OCI-LY7 (cell line): ENCODE data around the gene NUDT8.

Experiments
- EZH2phosphoT487 ChIP-seq: fragments of 200-600 bp; sonication (generic); IDR thresholded peaks from 2 replicates; pipeline ENCODE4 v1.6.1; 2018; ENCODE audit warnings: low read depth, borderline replicate concordance, mild to moderate bottlenecking, mixed run types, antibody characterized with exemption, low read length, moderate library complexity, mixed read lengths
- TF ChIP-seq, protein P1 (sequence below): fragments of 200-600 bp; sonication (generic); conservative IDR thresholded peaks from 2 replicates; pipeline ENCODE4 v1.5.1; 2014; ENCODE audit warnings: mild to moderate bottlenecking, antibody characterized with exemption, low read length, moderate library complexity, mixed read lengths

DNA sequence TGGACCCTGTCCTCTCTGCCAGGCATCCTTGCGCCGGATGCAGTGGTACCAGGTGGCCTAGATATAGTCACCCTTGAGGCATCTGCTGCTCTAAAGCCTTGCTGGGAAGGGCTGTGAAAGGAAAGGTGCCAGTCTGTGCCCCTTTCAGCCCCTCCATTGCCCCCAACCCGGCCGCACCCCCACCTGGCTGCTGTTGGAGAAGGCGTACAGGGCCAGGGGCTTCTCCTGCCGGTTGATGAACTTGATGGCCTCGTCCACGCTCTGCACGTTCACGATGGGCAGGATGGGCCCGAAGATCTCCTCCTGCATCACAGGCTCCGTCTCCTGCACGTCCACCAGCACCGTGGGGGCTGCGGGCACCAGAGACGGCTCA, 34.5 kb upstream of the NUDT8 start:
- TF ChIP-seq, protein P1, sequence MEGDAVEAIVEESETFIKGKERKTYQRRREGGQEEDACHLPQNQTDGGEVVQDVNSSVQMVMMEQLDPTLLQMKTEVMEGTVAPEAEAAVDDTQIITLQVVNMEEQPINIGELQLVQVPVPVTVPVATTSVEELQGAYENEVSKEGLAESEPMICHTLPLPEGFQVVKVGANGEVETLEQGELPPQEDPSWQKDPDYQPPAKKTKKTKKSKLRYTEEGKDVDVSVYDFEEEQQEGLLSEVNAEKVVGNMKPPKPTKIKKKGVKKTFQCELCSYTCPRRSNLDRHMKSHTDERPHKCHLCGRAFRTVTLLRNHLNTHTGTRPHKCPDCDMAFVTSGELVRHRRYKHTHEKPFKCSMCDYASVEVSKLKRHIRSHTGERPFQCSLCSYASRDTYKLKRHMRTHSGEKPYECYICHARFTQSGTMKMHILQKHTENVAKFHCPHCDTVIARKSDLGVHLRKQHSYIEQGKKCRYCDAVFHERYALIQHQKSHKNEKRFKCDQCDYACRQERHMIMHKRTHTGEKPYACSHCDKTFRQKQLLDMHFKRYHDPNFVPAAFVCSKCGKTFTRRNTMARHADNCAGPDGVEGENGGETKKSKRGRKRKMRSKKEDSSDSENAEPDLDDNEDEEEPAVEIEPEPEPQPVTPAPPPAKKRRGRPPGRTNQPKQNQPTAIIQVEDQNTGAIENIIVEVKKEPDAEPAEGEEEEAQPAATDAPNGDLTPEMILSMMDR = no peak
- no peak for TF ChIP-seq EZH2phosphoT487
